ENCODE results near the gene LEFTY2.

The LEFTY2 gene

DNA sequence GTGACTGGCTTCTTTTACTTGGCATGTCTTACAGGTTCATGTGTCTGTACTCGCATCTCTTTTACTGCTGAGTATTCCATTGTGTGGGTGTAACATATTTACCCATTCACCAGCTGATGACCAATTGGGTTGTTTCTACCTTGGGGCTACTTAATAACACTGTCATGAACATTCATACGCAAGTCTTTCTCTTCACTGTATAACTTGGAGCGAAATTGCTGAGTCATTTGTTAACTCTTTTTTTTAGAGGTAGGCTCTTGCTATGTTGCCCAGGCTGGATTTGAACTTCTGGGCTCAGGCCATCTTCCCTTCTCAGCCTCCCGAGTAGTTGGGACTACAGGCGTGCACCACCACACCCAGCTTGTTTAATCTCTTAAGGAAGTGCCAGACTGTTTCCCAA, 23.5 kb downstream of the LEFTY2 start:
- H3K27ac ChIP-seq (ENCODE audit: extremely low read depth, low read depth, low read length), result no peak overlapping the region
- ChIA-PET CTCF (interaction anchor here (0.7 kb wide), 1 partner anchor 443 kb away, joined by 3 read pairs; no protein-coding TSS in a partner anchor), POLR2A (interaction anchor here (1.1 kb wide), 1 partner anchor 13 kb away, joined by 3 read pairs; no protein-coding TSS in a partner anchor)
- H3K4me1 ChIP-seq (ENCODE audit: control insufficient read depth, insufficient read depth, low read length), result no peaks in the 10 kb centered on the region
- TF ChIP-seq ZFHX2 (tag by site-specific recombination; conservative IDR thresholded peaks at IDR 0.05) (peak; percentile 37), ZNF121 (tag by site-specific recombination; IDR thresholded peaks at IDR 0.05) (peak; percentile 68; the same call in 1 of the 2 replicates), SALL2 (tag by site-specific recombination; IDR thresholded peaks at IDR 0.05; ENCODE audit: borderline replicate concordance) (no peak)
- peaks cover 25 to 69% of the 10 kb centered on the region in 2 experiments for H3K36me3 ChIP-seq (ENCODE audit: control insufficient read depth in 2 of 2, insufficient read depth in 1 of 2, low read length in 2 of 2)
- H3K9me3 ChIP-seq (ENCODE audit: control insufficient read depth, insufficient read depth, low read depth, low read length), result no peaks in the 10 kb centered on the region
- no peak overlapping the region for H3K4me3 ChIP-seq (ENCODE audit: low read depth, low read length)

DNA sequence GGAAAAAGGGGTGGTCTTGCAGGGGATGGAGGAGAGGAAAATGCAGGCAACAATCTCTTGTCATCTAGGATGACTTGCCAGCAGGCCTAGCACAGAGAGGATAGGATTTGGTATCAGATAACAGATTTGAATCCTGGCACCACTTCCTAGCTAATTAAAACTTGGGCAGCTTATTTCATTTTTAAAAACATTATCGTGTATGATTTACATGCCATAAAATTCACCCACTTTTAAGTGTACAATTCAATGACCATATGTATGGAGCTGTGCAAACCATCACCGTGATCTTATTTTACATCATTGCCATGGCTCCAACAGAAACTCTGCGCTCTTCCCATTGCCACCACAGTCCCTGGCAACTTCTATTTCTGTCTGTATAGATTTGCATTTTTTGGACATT, 23.9 kb downstream of the LEFTY2 start:
- POLR2A ChIA-PET, result interaction anchor here (1.1 kb wide), 1 partner anchor 13 kb away, joined by 3 read pairs; no protein-coding TSS in a partner anchor
- no peak overlapping the region for H3K27ac ChIP-seq (ENCODE audit: extremely low read depth, low read depth, low read length)
- CTCF ChIA-PET, result interaction anchor here (1.0 kb wide), 1 partner anchor 70 kb away, joined by 4 read pairs; no protein-coding TSS in a partner anchor
- H3K4me3 ChIP-seq (ENCODE audit: low read depth, low read length), result no peak overlapping the region
- H3K36me3 ChIP-seq (ENCODE audit: control insufficient read depth in 2 of 2, insufficient read depth in 1 of 2, low read length in 2 of 2), result peaks cover 25 to 65% of the 10 kb centered on the region in 2 experiments
- H3K4me1 ChIP-seq (ENCODE audit: control insufficient read depth, insufficient read depth, low read length), result no peaks in the 10 kb centered on the region
- no peaks in the 10 kb centered on the region for H3K9me3 ChIP-seq (ENCODE audit: control insufficient read depth, insufficient read depth, low read depth, low read length)
- TF ChIP-seq ZNF558 (tag by site-specific recombination; IDR thresholded peaks at IDR 0.05) (no peak), ZNF521 (tag by site-specific recombination; IDR thresholded peaks at IDR 0.05) (no peak), ZBTB17 (tag by site-specific recombination; IDR thresholded peaks at IDR 0.05) (peak; percentile 26; the same call in 1 of the 2 replicates), ZNF658 (tag by site-specific recombination; IDR thresholded peaks at IDR 0.05) (no peak), ZFP37 (tag by site-specific recombination; IDR thresholded peaks at IDR 0.05) (no peak)
- TF ChIP-seq, protein P1, sequence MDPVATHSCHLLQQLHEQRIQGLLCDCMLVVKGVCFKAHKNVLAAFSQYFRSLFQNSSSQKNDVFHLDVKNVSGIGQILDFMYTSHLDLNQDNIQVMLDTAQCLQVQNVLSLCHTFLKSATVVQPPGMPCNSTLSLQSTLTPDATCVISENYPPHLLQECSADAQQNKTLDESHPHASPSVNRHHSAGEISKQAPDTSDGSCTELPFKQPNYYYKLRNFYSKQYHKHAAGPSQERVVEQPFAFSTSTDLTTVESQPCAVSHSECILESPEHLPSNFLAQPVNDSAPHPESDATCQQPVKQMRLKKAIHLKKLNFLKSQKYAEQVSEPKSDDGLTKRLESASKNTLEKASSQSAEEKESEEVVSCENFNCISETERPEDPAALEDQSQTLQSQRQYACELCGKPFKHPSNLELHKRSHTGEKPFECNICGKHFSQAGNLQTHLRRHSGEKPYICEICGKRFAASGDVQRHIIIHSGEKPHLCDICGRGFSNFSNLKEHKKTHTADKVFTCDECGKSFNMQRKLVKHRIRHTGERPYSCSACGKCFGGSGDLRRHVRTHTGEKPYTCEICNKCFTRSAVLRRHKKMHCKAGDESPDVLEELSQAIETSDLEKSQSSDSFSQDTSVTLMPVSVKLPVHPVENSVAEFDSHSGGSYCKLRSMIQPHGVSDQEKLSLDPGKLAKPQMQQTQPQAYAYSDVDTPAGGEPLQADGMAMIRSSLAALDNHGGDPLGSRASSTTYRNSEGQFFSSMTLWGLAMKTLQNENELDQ (tag by site-specific recombination; IDR thresholded peaks at IDR 0.05; ENCODE audit: low read depth), result no peak
- TF ChIP-seq, protein P2, sequence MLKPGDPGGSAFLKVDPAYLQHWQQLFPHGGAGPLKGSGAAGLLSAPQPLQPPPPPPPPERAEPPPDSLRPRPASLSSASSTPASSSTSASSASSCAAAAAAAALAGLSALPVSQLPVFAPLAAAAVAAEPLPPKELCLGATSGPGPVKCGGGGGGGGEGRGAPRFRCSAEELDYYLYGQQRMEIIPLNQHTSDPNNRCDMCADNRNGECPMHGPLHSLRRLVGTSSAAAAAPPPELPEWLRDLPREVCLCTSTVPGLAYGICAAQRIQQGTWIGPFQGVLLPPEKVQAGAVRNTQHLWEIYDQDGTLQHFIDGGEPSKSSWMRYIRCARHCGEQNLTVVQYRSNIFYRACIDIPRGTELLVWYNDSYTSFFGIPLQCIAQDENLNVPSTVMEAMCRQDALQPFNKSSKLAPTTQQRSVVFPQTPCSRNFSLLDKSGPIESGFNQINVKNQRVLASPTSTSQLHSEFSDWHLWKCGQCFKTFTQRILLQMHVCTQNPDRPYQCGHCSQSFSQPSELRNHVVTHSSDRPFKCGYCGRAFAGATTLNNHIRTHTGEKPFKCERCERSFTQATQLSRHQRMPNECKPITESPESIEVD (tag by site-specific recombination; IDR thresholded peaks at IDR 0.05), result no peak
- TF ChIP-seq, protein P3, sequence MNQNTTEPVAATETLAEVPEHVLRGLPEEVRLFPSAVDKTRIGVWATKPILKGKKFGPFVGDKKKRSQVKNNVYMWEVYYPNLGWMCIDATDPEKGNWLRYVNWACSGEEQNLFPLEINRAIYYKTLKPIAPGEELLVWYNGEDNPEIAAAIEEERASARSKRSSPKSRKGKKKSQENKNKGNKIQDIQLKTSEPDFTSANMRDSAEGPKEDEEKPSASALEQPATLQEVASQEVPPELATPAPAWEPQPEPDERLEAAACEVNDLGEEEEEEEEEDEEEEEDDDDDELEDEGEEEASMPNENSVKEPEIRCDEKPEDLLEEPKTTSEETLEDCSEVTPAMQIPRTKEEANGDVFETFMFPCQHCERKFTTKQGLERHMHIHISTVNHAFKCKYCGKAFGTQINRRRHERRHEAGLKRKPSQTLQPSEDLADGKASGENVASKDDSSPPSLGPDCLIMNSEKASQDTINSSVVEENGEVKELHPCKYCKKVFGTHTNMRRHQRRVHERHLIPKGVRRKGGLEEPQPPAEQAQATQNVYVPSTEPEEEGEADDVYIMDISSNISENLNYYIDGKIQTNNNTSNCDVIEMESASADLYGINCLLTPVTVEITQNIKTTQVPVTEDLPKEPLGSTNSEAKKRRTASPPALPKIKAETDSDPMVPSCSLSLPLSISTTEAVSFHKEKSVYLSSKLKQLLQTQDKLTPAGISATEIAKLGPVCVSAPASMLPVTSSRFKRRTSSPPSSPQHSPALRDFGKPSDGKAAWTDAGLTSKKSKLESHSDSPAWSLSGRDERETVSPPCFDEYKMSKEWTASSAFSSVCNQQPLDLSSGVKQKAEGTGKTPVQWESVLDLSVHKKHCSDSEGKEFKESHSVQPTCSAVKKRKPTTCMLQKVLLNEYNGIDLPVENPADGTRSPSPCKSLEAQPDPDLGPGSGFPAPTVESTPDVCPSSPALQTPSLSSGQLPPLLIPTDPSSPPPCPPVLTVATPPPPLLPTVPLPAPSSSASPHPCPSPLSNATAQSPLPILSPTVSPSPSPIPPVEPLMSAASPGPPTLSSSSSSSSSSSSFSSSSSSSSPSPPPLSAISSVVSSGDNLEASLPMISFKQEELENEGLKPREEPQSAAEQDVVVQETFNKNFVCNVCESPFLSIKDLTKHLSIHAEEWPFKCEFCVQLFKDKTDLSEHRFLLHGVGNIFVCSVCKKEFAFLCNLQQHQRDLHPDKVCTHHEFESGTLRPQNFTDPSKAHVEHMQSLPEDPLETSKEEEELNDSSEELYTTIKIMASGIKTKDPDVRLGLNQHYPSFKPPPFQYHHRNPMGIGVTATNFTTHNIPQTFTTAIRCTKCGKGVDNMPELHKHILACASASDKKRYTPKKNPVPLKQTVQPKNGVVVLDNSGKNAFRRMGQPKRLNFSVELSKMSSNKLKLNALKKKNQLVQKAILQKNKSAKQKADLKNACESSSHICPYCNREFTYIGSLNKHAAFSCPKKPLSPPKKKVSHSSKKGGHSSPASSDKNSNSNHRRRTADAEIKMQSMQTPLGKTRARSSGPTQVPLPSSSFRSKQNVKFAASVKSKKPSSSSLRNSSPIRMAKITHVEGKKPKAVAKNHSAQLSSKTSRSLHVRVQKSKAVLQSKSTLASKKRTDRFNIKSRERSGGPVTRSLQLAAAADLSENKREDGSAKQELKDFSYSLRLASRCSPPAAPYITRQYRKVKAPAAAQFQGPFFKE (tag by site-specific recombination; IDR thresholded peaks at IDR 0.05; ENCODE audit: borderline replicate concordance), result no peak

Data from HEK293 (cell line).